HG03025 (cell line): ENCODE measurements around the gene DOCK10.

Source experiments
- ATAC-seq: cut with Tn5 transposase; IDR thresholded peaks from one replicate; pipeline ENCODE4 v1.9.1; 2021; ENCODE audit warnings: mild to moderate bottlenecking, moderate library complexity; ENCODE audit not compliant: unreplicated experiment, low FRiP score

The DOCK10 gene

GRCh38 chr2:224983712-224984554, 58.3 kb downstream of the DOCK10 start:
- no peak for ATAC-seq

DNA sequence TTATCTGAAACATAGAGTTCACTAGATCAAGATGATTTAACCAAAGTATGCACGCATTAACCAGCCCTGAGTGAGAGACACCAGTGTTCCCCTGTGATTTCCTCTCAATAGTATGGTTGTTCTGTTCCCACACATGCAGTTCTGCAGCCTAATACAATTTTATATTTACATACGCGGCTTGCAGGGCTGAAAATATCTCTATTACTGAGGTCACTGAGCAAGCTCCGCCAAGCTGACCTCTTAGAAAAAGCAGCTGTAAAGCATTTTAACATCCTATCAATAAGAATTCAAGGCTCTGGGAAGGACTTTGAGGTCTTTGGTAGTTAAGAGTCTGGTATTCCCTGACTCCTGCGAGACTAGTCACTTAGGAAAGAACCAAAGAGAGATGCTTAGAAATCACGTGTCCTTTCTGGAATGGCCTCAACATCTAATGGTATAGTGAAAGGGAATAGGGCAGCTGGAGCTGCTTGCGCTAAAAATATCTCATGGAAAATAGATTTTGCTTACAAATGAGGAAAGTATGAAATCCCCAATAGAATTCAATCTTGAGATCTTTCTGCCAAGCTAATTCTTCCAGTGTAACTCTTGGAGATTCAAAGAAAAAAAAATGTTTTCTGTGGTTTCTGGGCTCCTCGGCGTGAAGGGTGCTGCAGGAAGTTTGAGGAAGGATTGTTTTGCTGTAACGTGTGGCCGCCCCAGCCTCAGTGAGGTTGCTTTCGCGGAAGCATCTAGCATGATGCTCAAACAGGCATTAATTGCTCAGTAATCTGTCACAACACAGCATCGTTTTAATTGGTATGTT, 59.2 kb downstream of the DOCK10 start:
- no peak for ATAC-seq

DNA sequence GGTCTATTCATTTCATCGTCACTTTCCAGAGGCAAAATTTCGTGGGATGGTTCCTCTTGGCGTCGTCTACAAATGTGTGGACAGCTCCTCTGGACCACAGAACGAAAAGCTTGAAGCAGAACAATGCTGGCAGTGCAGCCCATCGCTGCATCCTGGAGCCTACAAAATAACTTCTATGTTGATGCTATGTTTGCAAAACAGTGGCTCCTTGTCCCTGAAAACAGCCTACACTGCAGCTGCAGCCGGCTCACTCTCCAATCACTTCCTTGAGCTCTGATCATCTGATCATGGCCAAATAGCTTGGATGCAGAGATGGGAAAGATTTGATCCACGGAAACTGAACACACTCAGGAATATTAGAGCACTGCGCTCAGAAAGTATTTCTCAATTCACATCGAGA, 60.0 kb downstream of the DOCK10 start:
- no peak for ATAC-seq

DNA sequence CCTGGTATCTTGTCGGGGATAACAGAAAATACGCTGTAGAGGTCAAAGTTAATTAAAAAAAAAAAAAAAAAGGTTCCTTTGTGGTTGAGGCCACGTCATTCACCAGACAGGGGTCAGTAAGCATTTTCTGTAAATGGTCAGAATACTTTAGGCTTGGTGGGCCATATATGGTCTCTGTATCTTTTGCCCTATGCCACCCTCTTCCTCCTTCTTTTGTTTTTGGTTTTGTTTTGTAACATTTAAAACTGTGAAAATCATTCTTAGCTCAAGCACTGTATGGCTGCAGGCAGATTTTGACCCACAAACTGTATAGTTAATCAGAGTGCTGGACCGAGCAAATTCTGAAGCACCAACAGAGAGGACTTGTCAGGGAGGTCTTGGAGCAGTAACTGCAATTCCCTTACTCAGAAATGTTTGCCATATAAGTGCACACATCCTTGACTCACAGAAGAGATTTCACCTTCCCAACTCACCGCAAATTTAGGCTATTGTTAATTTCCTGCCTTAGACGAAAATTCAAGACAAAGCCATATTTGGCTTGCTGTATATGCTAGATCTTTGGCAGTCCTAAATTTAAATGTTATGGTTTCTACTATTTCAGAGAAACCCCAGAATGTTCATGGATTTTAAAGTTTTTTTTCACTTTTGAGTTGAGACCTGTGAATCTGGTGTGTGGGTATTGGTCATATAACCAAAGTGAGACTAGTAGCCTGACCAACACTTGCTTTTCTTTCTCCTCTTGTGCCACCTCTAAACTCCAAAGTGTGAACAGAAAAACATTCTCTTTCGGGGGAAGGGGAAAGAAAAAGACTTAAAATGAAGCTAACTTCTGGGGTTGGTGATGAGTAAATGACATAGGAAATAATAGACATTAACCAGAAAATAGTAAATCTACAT, 65.4 kb downstream of the DOCK10 start:
- no peak for ATAC-seq

GRCh38 chr2:224975761-224976160, 66.5 kb downstream of the DOCK10 start:
- ATAC-seq: no peak

DNA sequence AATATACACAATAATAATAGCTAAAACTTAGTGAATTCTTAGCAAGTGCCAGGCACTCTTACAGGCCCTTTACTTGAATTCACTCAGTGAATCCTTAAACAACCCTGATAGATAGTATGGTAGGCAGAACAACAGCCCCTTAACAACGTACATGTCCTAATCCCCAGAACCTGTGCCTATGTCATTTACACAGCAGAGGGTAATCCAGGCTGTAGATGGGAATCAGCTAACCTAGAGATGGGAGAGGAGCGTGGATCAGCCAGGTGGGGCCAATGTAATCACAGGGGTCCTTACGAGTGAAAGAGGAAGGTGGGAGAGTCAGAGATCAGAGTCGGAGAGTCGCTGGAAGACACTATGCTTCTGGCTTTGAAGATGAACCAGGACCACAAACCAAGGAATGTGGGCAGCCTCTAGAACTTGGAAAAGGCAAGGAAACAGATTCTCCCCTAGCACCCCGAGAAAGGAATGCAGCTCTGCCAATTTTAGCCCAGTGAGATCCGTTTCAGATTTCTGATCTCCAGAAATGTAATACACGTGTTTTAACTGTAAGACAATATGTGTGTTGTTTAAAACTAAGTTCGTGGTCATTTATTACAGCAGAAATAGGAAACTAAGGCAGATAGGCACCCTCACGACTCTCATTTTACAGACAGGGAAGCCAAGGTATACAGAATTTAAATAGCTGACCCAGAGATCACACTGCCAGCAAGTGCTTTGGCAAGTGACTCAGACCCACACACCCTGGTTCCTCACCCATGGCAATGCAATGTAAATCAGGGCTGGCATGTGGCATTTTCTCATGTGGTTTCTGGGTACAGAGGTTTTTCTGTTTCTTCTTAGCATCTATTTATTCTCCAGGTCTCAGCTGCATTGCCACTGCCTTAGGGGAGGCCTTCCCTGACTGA, 68.9 kb downstream of the DOCK10 start:
- no peak for ATAC-seq

DNA sequence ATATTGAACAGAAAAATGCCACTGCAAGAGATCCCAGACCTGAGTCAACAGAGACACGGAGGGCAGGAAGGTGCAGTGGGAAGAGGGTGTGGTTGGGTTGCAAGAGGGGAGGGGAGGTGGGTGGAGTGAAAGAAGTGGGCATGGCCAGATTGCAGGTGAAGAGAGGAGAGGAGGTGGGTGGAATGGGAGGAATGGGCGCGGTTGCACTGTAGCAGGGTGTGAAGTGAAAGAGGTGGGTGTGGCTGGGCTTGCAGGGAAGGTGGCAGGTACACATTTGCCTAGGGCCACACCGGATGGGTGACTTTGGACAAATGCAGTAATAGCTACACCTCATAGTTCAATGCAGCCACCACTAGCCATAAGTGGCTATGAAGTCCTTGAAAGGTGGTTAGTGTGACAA, 71.1 kb downstream of the DOCK10 start:
- peak; percentile 54 for ATAC-seq

DNA sequence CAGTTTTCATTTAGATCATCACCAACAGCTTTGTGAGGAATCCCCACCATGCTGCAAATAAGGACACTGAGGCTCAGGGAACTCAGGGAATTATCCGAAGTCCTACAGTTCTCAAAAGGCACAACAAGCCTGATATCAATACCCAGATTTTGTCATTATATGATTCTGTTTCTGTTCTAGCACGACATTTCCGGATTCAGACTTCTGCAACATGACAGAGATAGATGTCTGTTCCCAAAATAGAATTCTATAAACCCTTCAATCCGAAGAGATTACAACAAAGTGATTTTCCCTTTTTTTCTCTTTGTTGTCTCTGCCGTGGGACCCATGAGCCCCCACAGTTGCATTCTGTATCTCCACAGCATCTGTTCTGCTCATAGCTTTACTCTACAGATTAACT, 72.0 kb downstream of the DOCK10 start:
- no peak for ATAC-seq

- ATAC-seq: no peak
These were observed 72.5 kb downstream of the DOCK10 start for GRCh38 chr2:224969633-224970260.

DNA sequence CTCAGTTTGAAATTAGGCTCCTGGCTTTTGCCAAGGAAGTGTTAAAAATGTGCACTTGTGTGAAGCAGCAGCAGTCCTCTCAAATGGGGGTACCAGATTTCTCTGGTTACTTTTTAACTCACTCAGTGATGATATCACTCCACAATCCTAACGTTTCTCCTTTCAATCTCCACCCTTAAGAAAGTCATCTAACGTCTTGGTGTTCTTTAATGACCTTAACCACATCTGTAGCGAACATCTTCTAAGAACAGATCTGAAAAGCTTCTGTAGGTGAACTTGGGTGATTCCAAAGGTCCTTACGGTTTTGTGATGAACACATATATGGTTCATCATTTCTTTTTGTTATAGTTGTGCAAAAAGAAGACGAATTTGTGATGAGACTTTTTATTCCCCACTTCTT, 73.2 kb downstream of the DOCK10 start:
- no peak for ATAC-seq

DNA sequence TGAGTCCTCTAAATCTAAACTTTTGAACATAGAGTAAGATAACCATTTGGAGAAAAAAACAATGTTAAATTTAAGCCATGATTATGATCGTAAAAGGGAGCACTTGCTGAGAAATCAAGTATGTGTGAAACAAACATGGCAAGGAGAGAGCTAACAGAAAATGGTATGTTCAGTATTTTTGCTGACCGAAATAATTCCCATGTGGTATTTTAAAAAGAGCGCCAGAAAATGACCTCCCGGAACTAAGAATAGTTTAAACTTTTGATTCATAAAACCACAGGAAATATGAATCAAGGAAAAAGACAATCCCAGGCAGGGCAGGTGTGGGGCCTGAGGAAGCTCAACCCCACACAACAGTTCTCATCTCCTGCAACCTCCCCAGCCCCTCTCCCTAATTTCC, 74.2 kb downstream of the DOCK10 start:
- ATAC-seq: no peak

DNA sequence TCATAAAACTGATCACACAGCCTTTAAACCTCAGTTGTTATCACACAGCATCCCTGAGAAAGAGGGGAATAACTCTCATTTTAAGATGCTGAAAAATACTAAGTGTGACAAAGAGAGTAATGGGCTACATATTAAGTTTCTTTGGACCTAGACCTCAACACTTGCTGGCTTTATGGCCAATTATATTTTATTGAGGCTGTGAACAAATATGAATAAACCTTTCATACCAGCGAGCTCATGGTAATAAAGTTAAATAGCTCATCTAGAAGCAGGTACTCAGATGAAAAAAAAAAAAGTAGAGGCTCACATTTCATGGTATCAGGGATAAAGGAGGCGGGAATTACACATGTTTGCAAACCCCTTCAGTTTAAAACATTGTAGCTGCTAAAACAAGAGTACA, 75.7 kb downstream of the DOCK10 start:
- no peak for ATAC-seq

DNA sequence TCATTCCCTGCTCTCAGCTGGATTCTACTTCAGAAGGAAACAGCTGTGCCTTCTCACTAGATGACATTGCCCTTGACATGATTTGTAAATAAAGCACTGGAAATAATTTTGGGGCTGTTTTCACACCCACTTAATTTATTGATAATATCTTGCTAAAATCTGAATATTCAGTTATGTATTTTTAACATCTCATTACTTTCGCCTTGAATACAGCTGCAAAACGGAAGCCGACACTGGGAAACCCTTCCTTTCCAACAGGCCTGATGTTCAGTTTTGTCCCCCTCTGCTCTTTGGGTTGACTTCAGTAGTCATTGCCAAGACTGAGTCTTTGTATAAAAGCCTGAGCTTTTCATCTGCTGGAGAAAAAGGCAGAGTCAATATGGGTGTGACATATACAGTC, 82.7 kb downstream of the DOCK10 start:
- ATAC-seq: no peak

- no peak for ATAC-seq
These were observed 83.4 kb downstream of the DOCK10 start for GRCh38 chr2:224958873-224959272.

DNA sequence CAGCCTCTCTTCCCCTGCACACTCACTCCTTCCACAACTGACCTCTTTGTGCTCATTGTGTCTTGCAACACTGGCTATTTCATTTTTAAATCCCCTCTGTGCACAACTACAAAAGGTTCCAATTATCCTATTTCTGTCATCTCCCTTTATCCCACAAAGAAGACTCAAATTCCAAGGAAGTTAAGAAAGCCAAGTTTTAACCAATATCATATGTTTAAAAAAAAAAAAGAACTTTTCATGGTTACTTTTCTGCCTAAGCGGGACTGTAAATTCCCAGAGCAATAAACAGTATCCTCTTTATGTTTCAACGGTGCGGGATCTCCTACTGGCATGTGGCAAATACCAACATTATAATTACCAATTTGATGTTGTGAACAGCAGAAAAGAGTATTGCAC, 83.8 kb downstream of the DOCK10 start:
- ATAC-seq: no peak

GRCh38 chr2:224957540-224958461, 84.5 kb downstream of the DOCK10 start:
- ATAC-seq: peak; percentile 87

- ATAC-seq: no peak
These were observed 85.6 kb downstream of the DOCK10 start for GRCh38 chr2:224956706-224957105.

DNA sequence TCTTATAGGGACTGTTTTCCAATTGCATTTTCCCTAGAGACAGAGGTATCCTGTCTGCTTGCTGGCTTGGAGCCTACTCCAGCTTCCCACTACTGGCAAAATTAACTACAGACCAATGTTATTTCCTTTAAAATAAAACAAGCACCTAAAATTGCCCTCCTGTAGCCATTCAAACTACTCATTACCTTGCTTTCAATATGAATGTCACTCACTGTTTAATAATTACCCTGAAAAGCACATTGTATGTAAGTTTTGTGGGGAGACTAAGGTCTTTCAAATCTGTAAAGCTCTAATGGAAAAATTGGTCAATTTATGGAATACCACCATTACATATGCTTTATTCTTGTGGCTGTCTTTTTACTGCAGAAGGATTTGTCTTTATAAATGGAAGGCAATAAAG, 87.3 kb downstream of the DOCK10 start:
- no peak for ATAC-seq
